GM03348 (cell line): Measurements from ENCODE around the gene HNRNPAB.
A peak's percentile ranks its signal among the peaks of the same experiment; 100 is the strongest.
"Not testable (repeated sequence)": the region's sequence is repeated elsewhere in the genome, so short reads cannot be mapped to it uniquely, and the experiment has no call there.

Experiments
- DNase-seq: peaks from one replicate; pipeline ENCODE4 v3.0.0; 2012; ENCODE audit warnings: low spot score

Gene HNRNPAB

GRCh38 chr5:178245389-178245788 lies 41.1 kb downstream of the HNRNPAB start:
- DNase-seq, result no peak

GRCh38 chr5:178246624-178247279 lies 42.4 kb downstream of the HNRNPAB start:
- DNase-seq, result no peak

GRCh38 chr5:178247481-178248456 lies 43.4 kb downstream of the HNRNPAB start:
- no peak for DNase-seq

- no peak for DNase-seq
Observed at GRCh38 chr5:178248750-178249149, 44.4 kb downstream of the HNRNPAB start.

- peak; percentile 38 for DNase-seq
Observed at GRCh38 chr5:178249191-178249989, 45.1 kb downstream of the HNRNPAB start.

- DNase-seq, result no peak
Observed at GRCh38 chr5:178250263-178250662, 45.9 kb downstream of the HNRNPAB start.

GRCh38 chr5:178252258-178252657 lies 47.9 kb downstream of the HNRNPAB start:
- DNase-seq, result no peak

GRCh38 chr5:178253632-178254031 lies 49.3 kb downstream of the HNRNPAB start:
- not testable (repeated sequence) for DNase-seq

- DNase-seq, result no peak
Observed at GRCh38 chr5:178256746-178257145, 52.4 kb downstream of the HNRNPAB start.

- DNase-seq, result no peak
Observed at GRCh38 chr5:178257650-178258049, 53.3 kb downstream of the HNRNPAB start.

GRCh38 chr5:178259623-178260536 lies 55.5 kb downstream of the HNRNPAB start:
- DNase-seq, result no peak
